GM19455 (cell line): ENCODE data around the gene TECTB.

Experiments used
- ATAC-seq: cut with Tn5 transposase; IDR thresholded peaks from one replicate; pipeline ENCODE4 v1.9.1; 2021; ENCODE audit not compliant: unreplicated experiment

Gene TECTB

DNA sequence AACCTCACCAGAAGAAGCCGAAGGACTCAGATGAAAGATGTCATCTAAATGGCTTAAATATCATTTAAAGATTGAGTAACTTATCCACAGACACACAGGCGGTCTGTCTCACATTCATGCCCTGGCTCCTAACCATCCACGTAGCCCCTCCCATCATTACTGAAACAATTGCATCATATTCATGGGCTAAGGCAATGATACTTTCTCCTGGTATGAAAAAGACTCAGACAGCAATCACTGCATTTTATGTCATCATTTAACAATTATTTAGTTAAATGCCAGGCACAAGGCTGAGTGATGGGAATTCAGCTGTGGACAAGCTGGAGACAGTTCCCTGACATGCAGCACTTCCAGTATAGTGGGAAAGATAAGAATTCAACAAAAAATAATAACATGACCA is 11.2 kb upstream of the TECTB start:
- ATAC-seq, result no peak

- no peak for ATAC-seq
Observed at GRCh38 chr10:112274831-112275230, 8.4 kb upstream of the TECTB start.

- no peak for ATAC-seq
Observed at GRCh38 chr10:112275512-112276245, 7.5 kb upstream of the TECTB start.

- ATAC-seq, result no peak
Observed at GRCh38 chr10:112278871-112279270, 4.3 kb upstream of the TECTB start.

GRCh38 chr10:112279433-112279832 is 3.8 kb upstream of the TECTB start:
- no peak for ATAC-seq

GRCh38 chr10:112280205-112280921 is 2.8 kb upstream of the TECTB start:
- ATAC-seq, result no peak

DNA sequence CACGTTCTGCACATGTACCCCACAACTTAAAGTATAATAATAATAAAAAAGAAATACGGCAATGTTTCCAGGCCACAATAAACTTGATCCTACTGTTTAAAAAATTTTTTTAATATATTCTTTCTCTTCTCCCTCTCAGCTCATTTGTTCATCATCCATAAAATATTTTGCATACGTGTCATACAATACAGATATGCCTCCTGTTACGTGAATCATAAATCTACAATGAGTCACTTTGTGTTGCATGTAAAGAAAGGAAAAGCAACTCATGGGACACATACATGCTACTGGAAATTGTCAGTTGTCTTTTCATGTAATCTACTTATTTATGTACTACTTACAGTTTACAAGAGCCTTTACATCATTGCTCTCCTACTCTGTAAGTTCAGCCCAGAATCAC is 1.1 kb upstream of the TECTB start:
- no peak for ATAC-seq

DNA sequence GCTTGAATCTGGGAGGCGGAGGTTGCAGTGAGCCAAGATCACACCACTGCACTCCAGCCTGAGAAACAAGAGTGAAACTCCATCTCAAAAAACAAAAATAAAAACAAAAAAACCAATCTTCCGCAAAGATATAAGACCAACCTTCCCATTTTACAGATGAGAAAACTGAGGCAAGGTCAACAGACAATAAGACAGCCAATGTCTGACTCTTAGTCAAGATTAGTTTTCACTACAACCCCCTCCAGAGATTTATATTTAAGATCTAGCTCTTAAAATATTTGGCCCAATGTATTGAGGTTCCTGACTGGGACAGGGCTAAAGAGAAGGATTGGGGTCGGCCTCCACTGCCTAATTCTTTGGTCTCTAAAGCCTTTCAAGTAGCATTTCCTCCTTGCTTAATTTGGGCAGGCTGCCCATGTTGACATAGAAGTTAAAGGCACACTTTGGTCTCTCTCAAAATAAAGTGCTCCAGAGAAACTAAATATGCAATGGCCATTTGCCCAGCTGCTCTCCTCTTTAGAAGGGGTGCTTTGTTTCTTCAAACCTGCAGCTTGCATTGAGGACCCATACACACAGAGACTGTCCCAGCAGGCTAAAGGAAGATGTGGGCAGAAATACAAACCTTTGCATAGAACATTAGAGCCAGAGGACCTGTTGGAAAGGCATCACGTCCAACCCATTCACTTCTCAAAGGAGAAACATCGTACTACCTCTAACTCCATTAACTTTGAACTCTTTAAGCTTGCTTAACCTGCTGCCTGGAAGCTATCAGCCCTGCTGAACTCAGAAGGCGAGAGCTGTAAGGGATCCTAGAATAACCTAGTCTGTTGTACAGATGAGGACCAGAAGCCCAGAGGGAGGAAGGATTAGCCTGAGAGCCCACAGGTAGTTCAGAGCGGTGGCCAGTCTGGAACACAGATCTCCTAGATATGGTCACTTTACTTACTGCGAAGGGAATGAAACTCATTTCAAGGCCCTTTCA is 3.9 kb downstream of the TECTB start:
- ATAC-seq, result no peak

DNA sequence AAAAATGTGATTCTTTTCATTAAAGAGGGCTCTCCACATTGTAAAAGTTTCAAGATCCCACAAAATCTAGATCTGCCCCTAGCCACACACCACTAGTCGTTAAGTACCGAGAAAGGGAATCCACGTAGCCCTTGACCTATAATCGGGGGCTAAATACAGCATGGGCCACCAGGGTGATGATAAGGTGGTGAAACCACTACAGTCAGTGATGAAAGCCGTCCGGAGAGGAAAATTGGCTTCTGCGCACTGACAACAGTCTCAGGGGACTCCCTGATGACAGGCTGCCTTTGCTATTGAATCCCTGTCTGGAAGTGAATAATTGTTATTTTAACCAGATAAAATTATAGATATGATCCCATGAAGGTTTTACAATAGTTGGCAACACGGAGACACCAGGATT is 4.6 kb downstream of the TECTB start:
- no peak for ATAC-seq

GRCh38 chr10:112288486-112288885 is 5.3 kb downstream of the TECTB start:
- ATAC-seq, result no peak

- ATAC-seq, result no peak
Observed at GRCh38 chr10:112289373-112290053, 6.3 kb downstream of the TECTB start.

DNA sequence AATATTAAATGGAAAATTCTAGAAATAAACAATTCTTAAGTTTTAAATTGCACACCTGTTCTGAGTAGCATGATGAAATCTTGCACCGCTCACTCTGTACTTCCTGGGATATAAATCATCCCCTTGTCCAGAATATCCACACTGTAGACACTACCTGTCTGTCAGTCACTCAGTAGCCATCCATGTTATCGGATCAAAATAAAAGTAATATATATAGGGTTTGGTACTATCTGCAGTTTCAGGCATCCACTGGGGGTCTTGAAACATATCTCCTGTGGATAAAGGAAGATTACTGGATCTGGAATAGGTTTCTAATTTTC is 6.8 kb downstream of the TECTB start:
- ATAC-seq, result no peak

- no peak for ATAC-seq
Observed at GRCh38 chr10:112294169-112294568, 11.0 kb downstream of the TECTB start.

DNA sequence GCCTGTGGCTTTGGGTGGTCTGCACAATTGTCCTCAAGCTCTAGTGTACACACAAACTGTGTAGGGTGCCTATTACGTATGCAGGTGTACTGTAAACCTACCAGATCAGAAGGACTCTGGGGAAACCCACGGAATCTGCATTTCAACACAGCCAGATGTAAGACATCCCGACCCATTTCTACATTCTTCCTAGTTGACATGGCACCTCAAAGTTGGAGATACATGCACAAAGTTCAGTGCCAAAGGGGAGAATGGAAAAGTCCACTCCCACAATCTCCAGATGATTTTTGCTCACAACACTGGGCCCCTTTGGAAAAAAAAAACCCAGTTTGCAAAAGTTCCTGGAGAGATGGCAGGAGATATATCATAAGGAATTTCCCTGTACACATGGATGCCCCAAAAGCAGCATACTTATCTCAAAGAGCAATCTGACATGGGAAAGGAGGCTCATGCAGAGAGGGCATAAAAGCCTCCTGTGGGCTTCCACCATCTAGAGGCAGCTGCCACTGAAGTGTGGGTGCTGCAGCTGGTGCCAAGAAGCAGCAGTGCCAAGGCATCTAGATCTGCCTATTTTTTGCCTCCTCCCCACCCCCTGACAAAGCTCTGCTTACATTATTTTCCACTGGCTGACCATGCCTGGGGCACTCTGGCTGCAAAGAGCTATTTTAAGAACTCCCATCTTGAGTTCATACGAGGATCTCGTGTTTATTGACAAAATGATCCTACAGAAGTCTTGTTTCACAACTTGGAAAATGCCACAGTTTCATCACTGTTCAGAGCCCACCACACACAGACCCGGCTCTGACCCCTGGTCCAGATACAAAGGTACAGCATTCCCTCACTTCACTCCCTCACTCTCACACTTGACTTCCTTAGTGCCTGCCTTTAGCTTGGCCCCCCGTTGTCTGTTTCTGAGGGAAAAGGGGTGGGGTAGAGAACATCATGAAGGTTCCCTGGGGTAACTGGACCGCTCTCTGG is 12.9 kb downstream of the TECTB start:
- no peak for ATAC-seq

GRCh38 chr10:112296908-112297331 is 13.7 kb downstream of the TECTB start:
- no peak for ATAC-seq

- ATAC-seq, result no peak
Observed at GRCh38 chr10:112298581-112298980, 15.4 kb downstream of the TECTB start.

GRCh38 chr10:112299456-112299855 is 16.3 kb downstream of the TECTB start:
- ATAC-seq, result no peak

GRCh38 chr10:112302335-112302734 is 19.1 kb downstream of the TECTB start:
- ATAC-seq, result no peak

GRCh38 chr10:112303528-112303927 is 20.3 kb downstream of the TECTB start:
- no peak for ATAC-seq
